Endothelial cell of umbilical vein (primary cell): ENCODE measurements around the gene NCAN. TPM values are rescaled to one million over a fixed set of nuclear protein-coding genes. Genes with fewer than 3 reads are reported as not detected.

Experiments used
- BruUV-seq: library from RNA; stranded (reverse); fragments of 400-500 nt; replicated peaks from 2 replicates; lab custom pipeline; 2021; lab: Mats Ljungman, UMichigan
- CTCF ChIA-PET: fragments of 300-600, 350-600 bp; sonication (Branson Sonifier 250); formaldehyde crosslinking; loops from one replicate; lab custom pipeline; 2021; ENCODE audit warnings: antibody characterized with exemption, inconsistent platforms; lab: Charles Lee
- POLR2A ChIA-PET: fragments of 300-600, 350-600 bp; sonication (Branson Sonifier 250); formaldehyde crosslinking; loops from one replicate; lab custom pipeline; 2021; ENCODE audit warnings: antibody characterized with exemption, inconsistent platforms; lab: Charles Lee
- DNase-seq: peaks from one replicate; pipeline ENCODE4 v3.0.0-alpha.2; 2011; ENCODE audit warnings: low read depth, low spot score
- FAIRE-seq: peaks from 2 replicates; lab custom pipeline; 2011; peaks lifted over from hg19 to GRCh38; lab: Jason Lieb, UNC
- H2AFZ ChIP-seq: 2 replicates; pipeline ENCODE4 v1.6.0; 2012; ENCODE audit warnings: low read depth, low read length, control low read depth, inconsistent platforms
- H3K27ac ChIP-seq: 2 replicates; pipeline ENCODE4 v1.5.1; 2011; ENCODE audit warnings: low read depth, mild to moderate bottlenecking, control low read depth, low read length, moderate library complexity; ENCODE audit not compliant: insufficient read depth
- H3K27me3 ChIP-seq, 2 experiments: 2 replicates each; pipeline versions ENCODE4 v1.6.0 to v1.6.1; 2011; ENCODE audit warnings: low read length in 2 of 2, mixed read lengths in 1 of 2; ENCODE audit not compliant: control insufficient read depth in 2 of 2, insufficient read depth in 2 of 2
- H3K36me3 ChIP-seq, 2 experiments: 2 replicates in 1 of 2; 3 replicates in 1 of 2; pipeline ENCODE4 v1.5.1; 2011; ENCODE audit warnings: low read length in 2 of 2, mild to moderate bottlenecking in 1 of 2, moderate library complexity in 1 of 2; ENCODE audit not compliant: control insufficient read depth in 2 of 2, insufficient read depth in 2 of 2; ENCODE audit errors: extremely low read depth in 1 of 2
- H3K4me1 ChIP-seq: 3 replicates; pipeline ENCODE4 v1.5.1; 2011; ENCODE audit warnings: mild to moderate bottlenecking, low read length; ENCODE audit not compliant: control insufficient read depth, insufficient read depth; ENCODE audit errors: extremely low read depth
- H3K4me2 ChIP-seq: 2 replicates; pipeline ENCODE4 v1.6.1; 2011; ENCODE audit warnings: low read length, control low read depth, mixed read lengths; ENCODE audit not compliant: insufficient read depth
- H3K4me3 ChIP-seq, 3 experiments: fragments of 200-600 bp in 1 of 3; sonication (generic), shearing (Covaris generic) in 1 of 3; replicated peaks in 1 of 3; 2 replicates each; pipeline ENCODE4 v1.5.1; 2011 to 2016; ENCODE audit warnings: control low read depth in 3 of 3, low read length in 3 of 3, mild to moderate bottlenecking in 2 of 3, inconsistent platforms in 1 of 3, low read depth in 1 of 3, moderate library complexity in 1 of 3; ENCODE audit not compliant: insufficient read depth in 1 of 3
- H3K79me2 ChIP-seq: 2 replicates; pipeline ENCODE4 v1.6.0; 2012; ENCODE audit warnings: low read length, inconsistent platforms; ENCODE audit not compliant: control insufficient read depth, insufficient read depth
- H3K9ac ChIP-seq: replicated peaks from 2 replicates; pipeline ENCODE3; 2011; ENCODE audit warnings: low read length, control low read depth; ENCODE audit not compliant: insufficient read depth; ENCODE audit errors: extremely low read depth
- H3K9me1 ChIP-seq: replicated peaks from 3 replicates; pipeline ENCODE4 v1.6.0; 2011; ENCODE audit warnings: mild to moderate bottlenecking, low read length; ENCODE audit not compliant: control insufficient read depth, insufficient read depth; ENCODE audit errors: extremely low read depth
- H3K9me3 ChIP-seq: replicated peaks from 2 replicates; pipeline ENCODE4 v1.5.1; 2012; ENCODE audit warnings: low read length, inconsistent platforms; ENCODE audit not compliant: control insufficient read depth, insufficient read depth
- H4K20me1 ChIP-seq: replicated peaks from 2 replicates; pipeline ENCODE3; 2011; ENCODE audit warnings: mild to moderate bottlenecking, low read length; ENCODE audit not compliant: control insufficient read depth, insufficient read depth; ENCODE audit errors: extremely low read depth
- EZH2 ChIP-seq: IDR thresholded peaks from 2 replicates; pipeline ENCODE4 v1.6.1; 2012; ENCODE audit warnings: borderline replicate concordance, low read depth, mild to moderate bottlenecking, moderate library complexity, low read length, inconsistent platforms; ENCODE audit not compliant: severe bottlenecking
- FOS ChIP-seq: IDR thresholded peaks from 2 replicates; pipeline ENCODE4 v1.6.1; 2011; ENCODE audit warnings: mild to moderate bottlenecking, low read length, moderate library complexity, borderline replicate concordance; ENCODE audit not compliant: insufficient read depth
- GATA2 ChIP-seq: IDR thresholded peaks from 2 replicates; pipeline ENCODE4 v1.7.0; 2011; ENCODE audit warnings: low read depth, mild to moderate bottlenecking, moderate library complexity, mixed read lengths, low read length; ENCODE audit not compliant: insufficient read length, insufficient read depth
- JUN ChIP-seq: IDR thresholded peaks from 2 replicates; pipeline ENCODE4 v1.6.1; 2011; ENCODE audit warnings: borderline replicate concordance, low read depth; ENCODE audit not compliant: insufficient read length, insufficient read depth
- MYC ChIP-seq: IDR thresholded peaks from one replicate; pipeline ENCODE4 v1.6.1; 2011; ENCODE audit warnings: mild to moderate bottlenecking, low read depth, low read length
- POLR2A ChIP-seq: IDR thresholded peaks from 2 replicates; pipeline ENCODE4 v1.6.1; 2012; ENCODE audit warnings: low read depth, mild to moderate bottlenecking, control low read depth, low read length
- POLR2AphosphoS5 ChIP-seq: IDR thresholded peaks from 2 replicates; pipeline ENCODE4 v1.6.1; 2012; ENCODE audit warnings: low read depth, mild to moderate bottlenecking, control low read depth, low read length, moderate library complexity; ENCODE audit not compliant: insufficient read depth
- dilution Hi-C: fragments of 300-500 bp; cut with MboI; formaldehyde crosslinking; loops from one replicate; pipeline ENCODE4 v1.15.0; 2019; ENCODE audit warnings: low sequenced_read_pairs; ENCODE audit not compliant: extremely low pct_ligation_motif_present
- intact Hi-C: fragments of 100-400 bp; cut with micrococcal nuclease; formaldehyde crosslinking; loops from one replicate; pipeline ENCODE4 v1.10.0; 2022
- polyA plus RNA-seq, 4 experiments: library from polyadenylated mRNA; depleted of rRNA in 3 of 4; stranded (reverse) in 3 of 4; unstranded in 1 of 4; fragments of >200 nt; gene quantifications; 2 replicates each; pipeline versions ENCODE4 v1.2.1 to v1.2.3, GENCODE V29; 2011 to 2012; ENCODE audit warnings: missing spikeins in 1 of 4
- total RNA-seq: library from RNA; stranded (reverse); gene quantifications from 2 replicates; pipeline ENCODE4 v1.2.3, GENCODE V29; 2021
- TF ChIP-seq, protein P1 (sequence below): IDR thresholded peaks from 2 replicates; pipeline ENCODE4 v1.6.1; 2011; ENCODE audit not compliant: insufficient read depth, insufficient read length
- TF ChIP-seq, protein P2 (sequence below), 2 donors: IDR thresholded peaks; 1 replicate in 1 of 2; 2 replicates in 1 of 2; pipeline ENCODE4 v1.5.1; 2011; ENCODE audit warnings: low read length in 2 of 2, mild to moderate bottlenecking in 2 of 2, moderate library complexity in 2 of 2, control low read depth in 1 of 2, inconsistent platforms in 1 of 2, low read depth in 1 of 2; ENCODE audit not compliant: insufficient read depth in 1 of 2; ENCODE audit errors: extremely low read depth in 1 of 2

The NCAN gene
- total and polyA plus RNA-seq, 2 donors (not counting 3 experiments of a cell fraction or from before 2014, with no cell fraction given): not detected

DNA sequence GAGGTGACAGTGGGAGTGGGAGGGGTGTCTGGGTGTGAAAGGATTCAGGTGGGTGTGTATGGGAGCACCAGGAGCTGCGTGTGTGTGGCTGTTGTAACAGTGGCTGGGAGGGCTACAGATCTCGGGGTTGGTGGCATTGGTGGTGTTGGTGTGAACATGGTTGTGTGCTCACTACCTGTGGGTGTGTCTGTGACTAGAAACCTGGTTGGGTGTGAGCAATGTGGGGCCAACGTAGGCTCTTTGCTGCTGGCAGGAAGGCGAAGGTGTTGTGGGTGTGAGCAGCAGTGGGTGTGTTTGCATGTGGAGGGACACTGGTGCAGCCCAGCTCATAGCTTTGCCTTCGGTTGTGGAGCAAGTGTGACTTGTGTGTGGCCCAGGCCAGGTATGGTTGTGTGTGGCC, 4.8 kb upstream of the NCAN start:
- TF ChIP-seq FOS (no peak), POLR2A (no peak)
- DNase-seq (no peak), FAIRE-seq (no peak)
- no peaks in the 10 kb centered on the region for H3K9me1 ChIP-seq
- peaks cover 10% of the 10 kb centered on the region for H3K79me2 ChIP-seq
- no peak overlapping the region for H3K9ac ChIP-seq
- CTCF ChIA-PET: no interaction called here
- no peak overlapping the region for H3K27ac ChIP-seq
- intact Hi-C loops: no loop called here
- H3K36me3 ChIP-seq: no peaks in the 10 kb centered on the region
- dilution Hi-C loops: no loop called here
- no peak overlapping the region for H3K4me2 ChIP-seq
- no peak overlapping the region for H2AFZ ChIP-seq
- no peak overlapping the region for H3K4me3 ChIP-seq
- POLR2A ChIA-PET: no interaction called here
- no peaks in the 10 kb centered on the region for H4K20me1 ChIP-seq
- BruUV-seq: no TSS peak
- H3K27me3 ChIP-seq: peaks cover 2 to 7% of the 10 kb centered on the region in 2 experiments
- H3K9me3 ChIP-seq: no peaks in the 10 kb centered on the region
- H3K4me1 ChIP-seq: peaks cover 6% of the 10 kb centered on the region

DNA sequence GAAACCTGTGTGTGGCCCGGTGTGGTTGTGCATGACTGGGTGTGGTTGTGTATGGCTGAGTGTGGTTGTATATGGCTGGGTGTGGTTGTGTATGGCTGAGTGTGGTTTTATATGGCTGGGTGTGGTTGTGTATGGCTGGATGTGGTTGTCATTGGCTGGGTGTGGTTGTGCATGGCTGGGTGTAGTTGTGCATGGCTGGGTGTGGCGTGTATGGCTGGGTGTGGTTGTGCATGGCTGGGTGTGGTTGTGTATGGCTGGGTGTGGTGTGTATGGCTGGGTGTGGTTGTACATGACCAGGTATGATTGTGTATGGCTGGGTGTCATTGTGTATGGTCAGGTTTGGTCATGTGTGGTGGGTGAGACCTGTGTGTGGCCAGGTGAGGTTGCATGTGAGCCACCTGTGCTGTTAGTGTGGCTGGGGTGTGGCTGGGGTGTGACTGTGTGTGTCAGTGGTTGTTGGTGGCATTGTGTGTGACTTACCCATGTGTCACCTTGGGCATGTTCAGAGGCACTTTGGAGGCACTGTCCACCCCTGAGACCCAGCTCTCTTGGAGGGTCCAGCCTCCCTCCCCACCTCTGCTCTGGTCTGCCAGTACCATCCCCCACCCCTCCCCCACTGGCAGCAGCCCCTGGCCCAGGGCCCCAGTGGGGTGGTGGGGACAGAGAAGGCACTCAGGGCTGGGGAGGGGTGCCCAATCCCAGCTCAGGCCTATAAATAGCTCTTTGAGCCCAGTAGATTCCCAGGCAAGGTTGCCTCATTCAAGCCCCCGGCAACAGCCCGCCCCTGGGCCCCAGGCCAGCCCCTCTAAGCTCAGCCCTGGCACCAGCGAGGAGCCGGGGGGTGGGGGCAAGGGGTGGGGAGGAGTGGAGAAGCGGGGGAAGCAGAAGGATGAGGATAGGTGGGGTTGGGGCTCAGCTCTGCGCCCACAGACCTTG, 3.9 kb upstream of the NCAN start:
- CTCF ChIA-PET: interaction anchor here (0.8 to 1.0 kb wide), 2 partner anchors 16 to 17 kb away, joined by 3 read pairs; no protein-coding TSS in a partner anchor
- TF ChIP-seq MYC (no peak), POLR2A (no peak), EZH2 (no peak), JUN (no peak), POLR2AphosphoS5 (no peak), GATA2 (no peak), FOS (no peak)
- TF ChIP-seq, protein P1, sequence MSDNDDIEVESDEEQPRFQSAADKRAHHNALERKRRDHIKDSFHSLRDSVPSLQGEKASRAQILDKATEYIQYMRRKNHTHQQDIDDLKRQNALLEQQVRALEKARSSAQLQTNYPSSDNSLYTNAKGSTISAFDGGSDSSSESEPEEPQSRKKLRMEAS: no peak
- TF ChIP-seq, protein P2, sequence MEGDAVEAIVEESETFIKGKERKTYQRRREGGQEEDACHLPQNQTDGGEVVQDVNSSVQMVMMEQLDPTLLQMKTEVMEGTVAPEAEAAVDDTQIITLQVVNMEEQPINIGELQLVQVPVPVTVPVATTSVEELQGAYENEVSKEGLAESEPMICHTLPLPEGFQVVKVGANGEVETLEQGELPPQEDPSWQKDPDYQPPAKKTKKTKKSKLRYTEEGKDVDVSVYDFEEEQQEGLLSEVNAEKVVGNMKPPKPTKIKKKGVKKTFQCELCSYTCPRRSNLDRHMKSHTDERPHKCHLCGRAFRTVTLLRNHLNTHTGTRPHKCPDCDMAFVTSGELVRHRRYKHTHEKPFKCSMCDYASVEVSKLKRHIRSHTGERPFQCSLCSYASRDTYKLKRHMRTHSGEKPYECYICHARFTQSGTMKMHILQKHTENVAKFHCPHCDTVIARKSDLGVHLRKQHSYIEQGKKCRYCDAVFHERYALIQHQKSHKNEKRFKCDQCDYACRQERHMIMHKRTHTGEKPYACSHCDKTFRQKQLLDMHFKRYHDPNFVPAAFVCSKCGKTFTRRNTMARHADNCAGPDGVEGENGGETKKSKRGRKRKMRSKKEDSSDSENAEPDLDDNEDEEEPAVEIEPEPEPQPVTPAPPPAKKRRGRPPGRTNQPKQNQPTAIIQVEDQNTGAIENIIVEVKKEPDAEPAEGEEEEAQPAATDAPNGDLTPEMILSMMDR (IDR thresholded peaks at IDR 0.05; ENCODE audit: extremely low read depth in 1 of 2, insufficient read depth in 1 of 2, low read depth in 1 of 2, low read length in 2 of 2): no peak
- dilution Hi-C loops: no loop called here

More for the DNA sequence above, 3.9 kb upstream of the NCAN start:
- no peak overlapping the region for H3K9ac ChIP-seq
- H3K4me1 ChIP-seq: peaks cover under 1% of the 10 kb centered on the region
- H3K79me2 ChIP-seq: peaks cover under 1% of the 10 kb centered on the region
- no peak overlapping the region for H3K4me3 ChIP-seq
- DNase-seq (no peak), FAIRE-seq (no peak)
- POLR2A ChIA-PET: no interaction called here
- no peak overlapping the region for H3K4me2 ChIP-seq
- H2AFZ ChIP-seq: no peak overlapping the region
- peaks cover 5 to 11% of the 10 kb centered on the region in 2 experiments for H3K27me3 ChIP-seq
- H3K9me3 ChIP-seq: no peaks in the 10 kb centered on the region
- H3K36me3 ChIP-seq: no peaks in the 10 kb centered on the region
- intact Hi-C loops: no loop called here
- no peaks in the 10 kb centered on the region for H3K9me1 ChIP-seq
- H3K27ac ChIP-seq: no peak overlapping the region
- H4K20me1 ChIP-seq: no peaks in the 10 kb centered on the region
- BruUV-seq: no TSS peak
